Endothelial cell (in vitro differentiated cells): Measurements from ENCODE around the gene RANBP17. TPM values are rescaled to one million over a fixed set of nuclear protein-coding genes. Genes with fewer than 3 reads are reported as not detected.

Source experiments
- DNase-seq: peaks from one replicate; pipeline ENCODE4 v3.0.0; 2021; ENCODE audit warnings: low spot score
- H3K27ac Mint-ChIP-seq: one replicate; pipeline ENCODE4 v1.8.0; 2021; ENCODE audit warnings: mixed read lengths, inconsistent platforms; ENCODE audit not compliant: unreplicated experiment
- H3K27me3 Mint-ChIP-seq: one replicate; pipeline ENCODE4 v1.8.0; 2021; ENCODE audit warnings: mild to moderate bottlenecking, moderate library complexity, mixed read lengths, inconsistent platforms; ENCODE audit not compliant: unreplicated experiment
- H3K36me3 Mint-ChIP-seq: one replicate; pipeline ENCODE4 v1.8.0; 2021; ENCODE audit warnings: mild to moderate bottlenecking, low read depth, mixed read lengths, inconsistent platforms; ENCODE audit not compliant: unreplicated experiment
- H3K4me1 Mint-ChIP-seq: one replicate; pipeline ENCODE4 v1.8.0; 2021; ENCODE audit warnings: mild to moderate bottlenecking, mixed read lengths, inconsistent platforms; ENCODE audit not compliant: unreplicated experiment
- H3K4me3 Mint-ChIP-seq: one replicate; pipeline ENCODE4 v1.8.0; 2021; ENCODE audit warnings: mild to moderate bottlenecking, mixed read lengths, inconsistent platforms; ENCODE audit not compliant: unreplicated experiment
- H3K9me3 Mint-ChIP-seq: one replicate; pipeline ENCODE4 v1.8.0; 2021; ENCODE audit warnings: mixed read lengths, inconsistent platforms; ENCODE audit not compliant: unreplicated experiment
- CTCF ChIP-seq: fragments of 200-600 bp; sonication (generic); IDR thresholded peaks from one replicate; pipeline ENCODE4 v1.5.0; 2021; ENCODE audit warnings: antibody characterized with exemption; ENCODE audit not compliant: unreplicated experiment
- total RNA-seq: library from RNA; stranded (reverse); fragmentation: NEBNext Ultra II Directional; extraction: Animal tissue kit (Norgen Biotek cat#: 25700); gene quantifications from one replicate; pipeline ENCODE4 v1.2.1, GENCODE V29; 2021; ENCODE audit not compliant: unreplicated experiment

Gene RANBP17
- total RNA-seq, 1 donor from 2014 or later: 22.7 TPM

GRCh38 chr5:171107669-171108068 lies 245.9 kb downstream of the RANBP17 start:
- H3K27ac Mint-ChIP-seq: no peak overlapping the region
- no peaks in the 10 kb centered on the region for H3K4me1 Mint-ChIP-seq
- H3K9me3 Mint-ChIP-seq: no peaks in the 10 kb centered on the region
- no peaks in the 10 kb centered on the region for H3K36me3 Mint-ChIP-seq
- no peaks in the 10 kb centered on the region for H3K27me3 Mint-ChIP-seq
- H3K4me3 Mint-ChIP-seq: no peak overlapping the region
- no peak for TF ChIP-seq CTCF
- DNase-seq: no peak

GRCh38 chr5:171115519-171115918 lies 253.7 kb downstream of the RANBP17 start:
- Mint-ChIP-seq H3K27ac (no peak overlapping the region), H3K4me1 (no peaks in the 10 kb centered on the region)

GRCh38 chr5:171116719-171117118 lies 254.9 kb downstream of the RANBP17 start:
- Mint-ChIP-seq H3K27ac (no peak overlapping the region), H3K27me3 (no peaks in the 10 kb centered on the region), H3K4me1 (no peaks in the 10 kb centered on the region), H3K36me3 (no peaks in the 10 kb centered on the region), H3K9me3 (no peaks in the 10 kb centered on the region), H3K4me3 (no peak overlapping the region)
- TF ChIP-seq CTCF: no peak
- DNase-seq: no peak

More at GRCh38 chr5:171115519-171115918, 253.7 kb downstream of the RANBP17 start:
- Mint-ChIP-seq H3K27me3 (no peaks in the 10 kb centered on the region), H3K36me3 (no peaks in the 10 kb centered on the region), H3K4me3 (no peak overlapping the region), H3K9me3 (no peaks in the 10 kb centered on the region)
- TF ChIP-seq CTCF: no peak
- DNase-seq: no peak

DNA sequence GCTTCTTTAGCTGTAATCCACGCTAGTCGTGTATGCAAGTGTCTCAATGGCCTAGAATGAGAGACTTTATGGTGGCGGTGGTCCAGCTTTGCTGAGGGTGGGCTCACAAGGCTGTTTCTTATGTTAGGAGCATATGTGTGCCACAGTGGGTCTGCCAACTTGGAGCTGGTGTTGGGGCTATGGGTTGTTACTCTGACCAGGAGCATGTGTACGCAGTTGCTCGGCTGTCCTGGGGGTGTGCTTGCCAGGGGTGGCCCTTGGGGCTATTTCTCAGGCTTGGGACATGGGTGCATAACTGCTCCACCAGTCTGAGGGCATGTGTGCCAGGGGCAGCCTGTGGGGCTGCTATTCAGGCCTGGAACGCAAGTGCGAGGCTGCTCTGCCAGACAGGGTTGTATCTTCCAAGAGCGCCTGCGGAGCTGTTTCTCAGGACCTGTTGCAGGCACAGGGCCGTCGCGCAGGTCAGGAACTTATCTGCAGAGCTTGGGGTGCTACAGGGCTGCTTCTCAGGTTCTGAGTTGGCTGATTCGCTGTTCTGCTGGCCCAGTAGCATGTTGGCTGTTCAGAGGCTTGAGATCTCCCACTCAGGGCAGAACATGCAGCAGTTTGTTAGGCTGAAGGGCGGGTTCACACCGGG lies 259.3 kb downstream of the RANBP17 start:
- TF ChIP-seq CTCF: no peak
- Mint-ChIP-seq H3K4me1 (peaks cover 3% of the 10 kb centered on the region), H3K36me3 (no peaks in the 10 kb centered on the region), H3K9me3 (no peaks in the 10 kb centered on the region), H3K27me3 (peaks cover 7% of the 10 kb centered on the region), H3K4me3 (no peak overlapping the region), H3K27ac (no peak overlapping the region)
- DNase-seq: no peak

DNA sequence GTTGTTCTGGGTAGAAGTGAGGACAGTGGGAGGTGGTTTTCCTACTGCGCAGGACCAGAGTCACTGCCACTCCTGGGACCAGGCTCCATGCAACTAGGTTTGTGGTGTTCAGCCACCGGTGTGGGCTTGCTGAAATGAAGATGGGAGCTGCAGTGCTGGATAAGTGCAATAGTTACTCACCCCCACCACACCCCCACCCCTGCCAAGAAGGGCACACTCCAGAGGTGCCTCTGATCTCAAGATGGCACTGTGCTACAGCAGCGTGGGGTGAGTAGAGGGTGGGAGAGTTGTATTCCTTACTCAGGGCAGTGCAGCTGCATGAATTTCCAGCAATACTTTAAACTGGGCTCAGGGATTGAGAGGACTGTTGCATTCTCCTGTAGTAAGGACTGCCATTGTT lies 259.8 kb downstream of the RANBP17 start:
- no peaks in the 10 kb centered on the region for H3K36me3 Mint-ChIP-seq
- H3K4me3 Mint-ChIP-seq: no peak overlapping the region
- H3K4me1 Mint-ChIP-seq: peaks cover 3% of the 10 kb centered on the region
- no peaks in the 10 kb centered on the region for H3K9me3 Mint-ChIP-seq
- no peak for DNase-seq
- peaks cover 7% of the 10 kb centered on the region for H3K27me3 Mint-ChIP-seq
- H3K27ac Mint-ChIP-seq: no peak overlapping the region
- TF ChIP-seq CTCF: no peak
